KOPT-K1 (cell line): Measurements from ENCODE around the gene PSEN2.
A peak's percentile ranks its signal among the peaks of the same experiment; 100 is the strongest.
"Not testable (repeated sequence)": the region's sequence is repeated elsewhere in the genome, so short reads cannot be mapped to it uniquely, and the experiment has no call there.

Experiments used
- H3K27ac ChIP-seq: fragments of 200-600 bp; sonication (generic); 2 replicates; pipeline ENCODE4 v1.5.1; 2016; ENCODE audit warnings: antibody characterized with exemption, mild to moderate bottlenecking, low read depth, low read length; ENCODE audit not compliant: poor library complexity, severe bottlenecking
- H3K36me3 ChIP-seq: fragments of 200-600 bp; sonication (generic); 2 replicates; pipeline ENCODE4 v1.5.1; 2017; ENCODE audit warnings: antibody characterized with exemption, mild to moderate bottlenecking, low read length, moderate library complexity; ENCODE audit not compliant: insufficient read depth
- H3K9me3 ChIP-seq: fragments of 200-600 bp; sonication (generic); 2 replicates; pipeline ENCODE4 v1.5.1; 2017; ENCODE audit warnings: antibody characterized with exemption, low read length, mild to moderate bottlenecking; ENCODE audit not compliant: insufficient read depth, poor library complexity, severe bottlenecking

Gene PSEN2

GRCh38 chr1:226908419-226908818 is 38.0 kb downstream of the PSEN2 start:
- Histone ChIP-seq H3K36me3 (no peaks in the 10 kb centered on the region), H3K9me3 (no peaks in the 10 kb centered on the region), H3K27ac (no peak overlapping the region)

GRCh38 chr1:226908913-226909312 is 38.5 kb downstream of the PSEN2 start:
- no peaks in the 10 kb centered on the region for H3K36me3 ChIP-seq

GRCh38 chr1:226912587-226913176 is 42.3 kb downstream of the PSEN2 start:
- H3K36me3 ChIP-seq: no peaks in the 10 kb centered on the region
- H3K27ac ChIP-seq: no peak overlapping the region

More at GRCh38 chr1:226908913-226909312, 38.5 kb downstream of the PSEN2 start:
- H3K9me3 ChIP-seq: no peaks in the 10 kb centered on the region
- no peak overlapping the region for H3K27ac ChIP-seq

GRCh38 chr1:226915672-226915995 is 45.2 kb downstream of the PSEN2 start:
- Histone ChIP-seq H3K9me3 (no peaks in the 10 kb centered on the region), H3K27ac (no peak overlapping the region), H3K36me3 (no peaks in the 10 kb centered on the region)

More at GRCh38 chr1:226912587-226913176, 42.3 kb downstream of the PSEN2 start:
- no peaks in the 10 kb centered on the region for H3K9me3 ChIP-seq

- no peaks in the 10 kb centered on the region for H3K36me3 ChIP-seq
- H3K9me3 ChIP-seq: no peaks in the 10 kb centered on the region
- no peak overlapping the region for H3K27ac ChIP-seq
Measured at GRCh38 chr1:226916497-226916896, 46.1 kb downstream of the PSEN2 start.

- no peaks in the 10 kb centered on the region for H3K9me3 ChIP-seq
- H3K36me3 ChIP-seq: no peaks in the 10 kb centered on the region
- no peak overlapping the region for H3K27ac ChIP-seq
Measured at GRCh38 chr1:226919587-226919986, 49.2 kb downstream of the PSEN2 start.

- Histone ChIP-seq H3K27ac (no peak overlapping the region), H3K9me3 (no peaks in the 10 kb centered on the region), H3K36me3 (no peaks in the 10 kb centered on the region)
Measured at GRCh38 chr1:226919995-226920394, 49.6 kb downstream of the PSEN2 start.

- H3K27ac ChIP-seq: no peak overlapping the region
- no peaks in the 10 kb centered on the region for H3K36me3 ChIP-seq
- no peaks in the 10 kb centered on the region for H3K9me3 ChIP-seq
Measured at GRCh38 chr1:226920446-226920894, 50.1 kb downstream of the PSEN2 start.

GRCh38 chr1:226921504-226921903 is 51.1 kb downstream of the PSEN2 start:
- Histone ChIP-seq H3K27ac (no peak overlapping the region), H3K9me3 (no peaks in the 10 kb centered on the region)

DNA sequence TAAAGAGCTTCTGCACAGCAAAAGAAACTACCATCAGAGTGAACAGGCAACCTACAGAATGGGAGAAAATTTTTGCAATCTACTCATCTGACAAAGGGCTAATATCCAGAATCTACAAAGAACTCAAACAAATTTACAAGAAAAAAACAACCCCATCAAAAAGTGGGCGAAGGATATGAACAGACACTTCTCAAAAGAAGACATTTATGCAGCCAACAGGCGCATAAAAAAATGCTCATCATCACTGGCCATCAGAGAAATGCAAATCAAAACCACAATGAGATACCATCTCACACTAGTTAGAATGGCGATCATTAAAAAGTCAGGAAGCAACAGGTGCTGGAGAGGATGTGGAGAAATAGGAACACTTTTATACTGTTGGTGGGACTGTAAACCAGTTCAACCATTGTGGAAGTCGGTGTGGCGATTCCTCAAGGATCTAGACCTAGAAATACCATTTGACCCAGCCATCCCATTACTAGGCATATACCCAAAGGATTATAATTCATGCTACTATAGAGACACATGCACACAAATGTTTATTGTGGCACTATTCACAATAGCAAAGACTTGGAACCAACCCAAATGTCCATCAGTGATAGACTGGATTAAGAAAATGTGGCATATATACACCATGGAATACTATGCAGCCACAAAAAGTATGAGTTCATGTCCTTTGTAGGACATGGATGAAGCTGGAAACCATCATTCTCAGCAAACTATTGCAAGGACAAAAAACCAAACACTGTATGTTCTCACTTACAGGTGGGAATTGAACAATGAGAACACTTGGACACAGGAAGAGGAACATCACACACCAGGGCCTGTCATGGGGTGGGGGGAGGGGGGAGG is 59.1 kb downstream of the PSEN2 start:
- H3K9me3 ChIP-seq: peaks cover 13% of the 10 kb centered on the region
- H3K27ac ChIP-seq, H3K36me3 ChIP-seq: not testable (repeated sequence)

More at GRCh38 chr1:226921504-226921903, 51.1 kb downstream of the PSEN2 start:
- H3K36me3 ChIP-seq: no peaks in the 10 kb centered on the region

GRCh38 chr1:226934483-226935237 is 64.2 kb downstream of the PSEN2 start:
- Histone ChIP-seq H3K9me3 (peaks cover 27% of the 10 kb centered on the region), H3K27ac (no peak overlapping the region)

GRCh38 chr1:226937940-226938725 is 67.7 kb downstream of the PSEN2 start:
- H3K36me3 ChIP-seq: no peaks in the 10 kb centered on the region
- peak overlapping the region; percentile 92 for H3K27ac ChIP-seq
- H3K9me3 ChIP-seq: peaks cover 27% of the 10 kb centered on the region

More at GRCh38 chr1:226934483-226935237, 64.2 kb downstream of the PSEN2 start:
- H3K36me3 ChIP-seq: no peaks in the 10 kb centered on the region

GRCh38 chr1:226938903-226939437 is 68.6 kb downstream of the PSEN2 start:
- H3K27ac ChIP-seq: peak overlapping the region; percentile 92
- no peaks in the 10 kb centered on the region for H3K36me3 ChIP-seq
- H3K9me3 ChIP-seq: peaks cover 19% of the 10 kb centered on the region

DNA sequence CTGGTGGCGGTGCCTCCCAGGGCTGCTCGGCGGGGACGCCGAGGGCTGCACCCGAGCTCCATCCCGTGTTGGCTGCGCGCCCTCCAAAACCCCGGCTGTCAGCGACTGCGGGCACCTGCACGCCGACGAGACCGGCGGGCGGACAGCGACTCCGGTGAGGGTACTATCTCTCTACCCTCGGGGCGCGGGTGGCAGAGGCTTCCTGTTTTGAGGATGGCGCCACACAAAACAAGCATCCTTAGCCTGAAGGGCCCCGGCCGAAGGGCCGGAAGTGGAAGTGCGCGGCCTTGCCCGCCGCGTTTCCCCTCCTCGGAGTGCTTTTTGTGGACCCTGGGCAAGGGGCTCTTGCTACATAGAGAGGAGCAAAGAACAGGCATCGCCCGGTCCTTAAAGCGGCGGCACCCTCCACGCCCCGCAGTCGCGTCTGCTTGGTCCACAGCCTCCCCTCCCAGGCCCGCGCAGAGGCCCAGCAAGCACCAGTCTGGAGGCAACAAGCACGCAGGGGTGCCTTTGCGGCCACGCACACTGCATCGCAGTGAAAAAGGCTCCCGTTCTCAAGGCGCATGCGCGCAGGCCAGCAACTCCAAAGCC is 69.1 kb downstream of the PSEN2 start:
- H3K27ac ChIP-seq: peak overlapping the region; percentile 92

More for the DNA sequence above, 69.1 kb downstream of the PSEN2 start:
- Histone ChIP-seq H3K9me3 (peaks cover 14% of the 10 kb centered on the region), H3K36me3 (no peaks in the 10 kb centered on the region)
